Brain microvascular endothelial cell (primary cell): ENCODE data around the gene LFNG.

Experiments used
- DNase-seq: peaks from one replicate; pipeline ENCODE4 v3.0.0-alpha.2; 2020
- H3K27ac ChIP-seq: fragments of 250-450 bp; sonication (Bioruptor Pico); 2 replicates; pipeline ENCODE4 v1.5.1; 2020; ENCODE audit warnings: mild to moderate bottlenecking, moderate library complexity
- H3K27me3 ChIP-seq: fragments of 250-450 bp; sonication (Bioruptor Pico); replicated peaks from 2 replicates; pipeline ENCODE4 v1.5.1; 2020; ENCODE audit warnings: mild to moderate bottlenecking
- H3K36me3 ChIP-seq: fragments of 250-450 bp; sonication (Bioruptor Pico); replicated peaks from 2 replicates; pipeline ENCODE4 v1.5.1; 2020; ENCODE audit warnings: mild to moderate bottlenecking
- H3K4me3 ChIP-seq: 2 replicates; pipeline ENCODE4 v1.5.1; 2011; ENCODE audit warnings: low read depth, mild to moderate bottlenecking, control low read depth, low read length, moderate library complexity
- in situ Hi-C: cut with HindIII; loops from 2 replicates; pipeline ENCODE4 v1.10.0; 2017; ENCODE audit warnings: low sequenced_read_pairs, low pct_ligation_motif_present
- TF ChIP-seq, protein P1 (sequence below): IDR thresholded peaks from 2 replicates; pipeline ENCODE4 v1.5.1; 2011; ENCODE audit warnings: low read depth, mild to moderate bottlenecking, moderate library complexity, low read length, control low read depth, inconsistent platforms; ENCODE audit errors: missing control alignments

Gene LFNG

GRCh38 chr7:2521952-2522591, 2.5 kb downstream of the LFNG start:
- peak overlapping the region; percentile 65 for H3K4me3 ChIP-seq
- TF ChIP-seq, protein P1, sequence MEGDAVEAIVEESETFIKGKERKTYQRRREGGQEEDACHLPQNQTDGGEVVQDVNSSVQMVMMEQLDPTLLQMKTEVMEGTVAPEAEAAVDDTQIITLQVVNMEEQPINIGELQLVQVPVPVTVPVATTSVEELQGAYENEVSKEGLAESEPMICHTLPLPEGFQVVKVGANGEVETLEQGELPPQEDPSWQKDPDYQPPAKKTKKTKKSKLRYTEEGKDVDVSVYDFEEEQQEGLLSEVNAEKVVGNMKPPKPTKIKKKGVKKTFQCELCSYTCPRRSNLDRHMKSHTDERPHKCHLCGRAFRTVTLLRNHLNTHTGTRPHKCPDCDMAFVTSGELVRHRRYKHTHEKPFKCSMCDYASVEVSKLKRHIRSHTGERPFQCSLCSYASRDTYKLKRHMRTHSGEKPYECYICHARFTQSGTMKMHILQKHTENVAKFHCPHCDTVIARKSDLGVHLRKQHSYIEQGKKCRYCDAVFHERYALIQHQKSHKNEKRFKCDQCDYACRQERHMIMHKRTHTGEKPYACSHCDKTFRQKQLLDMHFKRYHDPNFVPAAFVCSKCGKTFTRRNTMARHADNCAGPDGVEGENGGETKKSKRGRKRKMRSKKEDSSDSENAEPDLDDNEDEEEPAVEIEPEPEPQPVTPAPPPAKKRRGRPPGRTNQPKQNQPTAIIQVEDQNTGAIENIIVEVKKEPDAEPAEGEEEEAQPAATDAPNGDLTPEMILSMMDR: no peak
- peaks cover 6% of the 10 kb centered on the region for H3K36me3 ChIP-seq
- H3K27me3 ChIP-seq: no peaks in the 10 kb centered on the region
- DNase-seq: no peak
- no peak overlapping the region for H3K27ac ChIP-seq
- in situ Hi-C loops: no loop called here

GRCh38 chr7:2522780-2523433, 3.3 kb downstream of the LFNG start:
- peak overlapping the region; percentile 65 for H3K4me3 ChIP-seq
- peak; percentile 71 for DNase-seq
- H3K36me3 ChIP-seq: peaks cover 9% of the 10 kb centered on the region
- H3K27ac ChIP-seq: no peak overlapping the region
- TF ChIP-seq, protein P1: no peak
- H3K27me3 ChIP-seq: no peaks in the 10 kb centered on the region
- in situ Hi-C loops: no loop called here

GRCh38 chr7:2523461-2523936, 3.9 kb downstream of the LFNG start:
- TF ChIP-seq, protein P1: no peak
- Histone ChIP-seq H3K27ac (no peak overlapping the region), H3K27me3 (no peaks in the 10 kb centered on the region), H3K4me3 (peak overlapping the region; percentile 29), H3K36me3 (peaks cover 11% of the 10 kb centered on the region)
- in situ Hi-C loops: no loop called here
- DNase-seq: no peak

GRCh38 chr7:2523941-2524807, 4.6 kb downstream of the LFNG start:
- no peak for DNase-seq
- in situ Hi-C loops: no loop called here
- Histone ChIP-seq H3K36me3 (peaks cover 13% of the 10 kb centered on the region), H3K27me3 (no peaks in the 10 kb centered on the region), H3K4me3 (peak overlapping the region; percentile 24), H3K27ac (no peak overlapping the region)
- TF ChIP-seq, protein P1: no peak

- in situ Hi-C loops: no loop called here
- TF ChIP-seq, protein P1: no peak
- no peak overlapping the region for H3K27ac ChIP-seq
- H3K27me3 ChIP-seq: no peaks in the 10 kb centered on the region
- H3K36me3 ChIP-seq: peaks cover 13% of the 10 kb centered on the region
- DNase-seq: no peak
- no peak overlapping the region for H3K4me3 ChIP-seq
Measured at GRCh38 chr7:2524808-2525657, 5.5 kb downstream of the LFNG start.
